Measurements from ENCODE around the gene TYW1.

The TYW1 gene

GRCh38 chr7:67209256-67209655 lies 212.6 kb downstream of the TYW1 start:
- no peak for TF ChIP-seq CTCF (IDR thresholded peaks at IDR 0.05)

GRCh38 chr7:67210567-67210966 lies 213.9 kb downstream of the TYW1 start:
- TF ChIP-seq CTCF (IDR thresholded peaks at IDR 0.05): no peak

GRCh38 chr7:67251986-67252558 lies 255.4 kb downstream of the TYW1 start:
- no peak for TF ChIP-seq CTCF (IDR thresholded peaks at IDR 0.05)

- no peak for TF ChIP-seq CTCF (IDR thresholded peaks at IDR 0.05)
These were observed 271.3 kb downstream of the TYW1 start for GRCh38 chr7:67267914-67268313.

All from LNCAP (cell line).